Measurements from ENCODE around the gene TSBP1.
"Not testable (repeated sequence)": the region's sequence is repeated elsewhere in the genome, so short reads cannot be mapped to it uniquely, and the experiment has no call there.

TSBP1 gene

GRCh38 chr6:32370505-32370904 lies 1.2 kb downstream of the TSBP1 start:
- Histone ChIP-seq H3K27me3 (replicated peaks; ENCODE audit: insufficient read depth, low read length) (no peaks in the 10 kb centered on the region), H3K9me3 (replicated peaks; ENCODE audit: insufficient read depth, low read length) (no peaks in the 10 kb centered on the region), H3K79me2 (ENCODE audit: low read length) (no peaks in the 10 kb centered on the region), H3K4me3 (ENCODE audit: low read length) (no peak overlapping the region), H3F3A (ENCODE audit: insufficient read depth, low read length) (no peaks in the 10 kb centered on the region), H3K27ac (ENCODE audit: low read length) (no peak overlapping the region), H3K9ac (ENCODE audit: low read length) (no peak overlapping the region), H2AFZ (ENCODE audit: low read length) (no peak overlapping the region), H3K9me2 (replicated peaks; ENCODE audit: insufficient read depth, low read length) (no peaks in the 10 kb centered on the region), H4K20me1 (ENCODE audit: insufficient read depth, low read length) (no peaks in the 10 kb centered on the region), H3K4me2 (ENCODE audit: low read depth, low read length) (no peak overlapping the region), H3K36me3 (replicated peaks; ENCODE audit: insufficient read depth, low read length) (no peaks in the 10 kb centered on the region), H3K4me1 (ENCODE audit: low read length) (no peaks in the 10 kb centered on the region)
- no peak for DNase-seq
- TF ChIP-seq, protein P1, sequence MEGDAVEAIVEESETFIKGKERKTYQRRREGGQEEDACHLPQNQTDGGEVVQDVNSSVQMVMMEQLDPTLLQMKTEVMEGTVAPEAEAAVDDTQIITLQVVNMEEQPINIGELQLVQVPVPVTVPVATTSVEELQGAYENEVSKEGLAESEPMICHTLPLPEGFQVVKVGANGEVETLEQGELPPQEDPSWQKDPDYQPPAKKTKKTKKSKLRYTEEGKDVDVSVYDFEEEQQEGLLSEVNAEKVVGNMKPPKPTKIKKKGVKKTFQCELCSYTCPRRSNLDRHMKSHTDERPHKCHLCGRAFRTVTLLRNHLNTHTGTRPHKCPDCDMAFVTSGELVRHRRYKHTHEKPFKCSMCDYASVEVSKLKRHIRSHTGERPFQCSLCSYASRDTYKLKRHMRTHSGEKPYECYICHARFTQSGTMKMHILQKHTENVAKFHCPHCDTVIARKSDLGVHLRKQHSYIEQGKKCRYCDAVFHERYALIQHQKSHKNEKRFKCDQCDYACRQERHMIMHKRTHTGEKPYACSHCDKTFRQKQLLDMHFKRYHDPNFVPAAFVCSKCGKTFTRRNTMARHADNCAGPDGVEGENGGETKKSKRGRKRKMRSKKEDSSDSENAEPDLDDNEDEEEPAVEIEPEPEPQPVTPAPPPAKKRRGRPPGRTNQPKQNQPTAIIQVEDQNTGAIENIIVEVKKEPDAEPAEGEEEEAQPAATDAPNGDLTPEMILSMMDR (IDR thresholded peaks at IDR 0.05; ENCODE audit: low read length): no peak
- TF ChIP-seq EZH2 (optimal IDR thresholded peaks at IDR 0.05; ENCODE audit: low read depth, low read length) (no peak), EZH2phosphoT487 (IDR thresholded peaks at IDR 0.05; ENCODE audit: low read length) (no peak)

DNA sequence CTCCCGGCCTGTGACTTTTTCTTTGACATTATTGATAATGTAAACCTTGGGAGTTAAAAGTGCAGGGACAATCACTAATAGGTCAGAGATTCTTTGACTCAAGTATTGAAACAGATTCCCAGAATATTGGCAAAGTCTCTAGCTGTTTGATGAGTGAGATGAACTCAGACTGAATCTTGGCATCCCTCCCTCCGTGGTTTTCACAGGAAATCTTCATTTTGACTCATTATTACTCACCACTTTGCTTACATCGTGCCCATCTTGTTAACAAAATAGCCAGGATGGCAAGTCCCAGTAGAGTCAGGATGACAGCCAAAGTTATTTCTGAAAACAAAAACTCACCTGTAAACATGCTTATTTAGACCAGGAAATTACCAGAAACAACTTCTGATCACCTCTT lies 2.0 kb downstream of the TSBP1 start:
- no peak overlapping the region for H3K4me3 ChIP-seq (ENCODE audit: low read length)
- no peaks in the 10 kb centered on the region for H3K9me3 ChIP-seq (replicated peaks; ENCODE audit: insufficient read depth, low read length)
- DNase-seq: no peak
- H3K36me3 ChIP-seq (replicated peaks; ENCODE audit: insufficient read depth, low read length): no peaks in the 10 kb centered on the region
- H3K9ac ChIP-seq (ENCODE audit: low read length): no peak overlapping the region
- H3K79me2 ChIP-seq (ENCODE audit: low read length): no peaks in the 10 kb centered on the region
- H3F3A ChIP-seq (ENCODE audit: insufficient read depth, low read length): no peaks in the 10 kb centered on the region
- no peaks in the 10 kb centered on the region for H3K27me3 ChIP-seq (replicated peaks; ENCODE audit: insufficient read depth, low read length)
- no peaks in the 10 kb centered on the region for H3K4me1 ChIP-seq (ENCODE audit: low read length)
- H3K9me2 ChIP-seq (replicated peaks; ENCODE audit: insufficient read depth, low read length): no peaks in the 10 kb centered on the region
- H2AFZ ChIP-seq (ENCODE audit: low read length): no peak overlapping the region
- H4K20me1 ChIP-seq (ENCODE audit: insufficient read depth, low read length): no peaks in the 10 kb centered on the region
- no peak overlapping the region for H3K27ac ChIP-seq (ENCODE audit: low read length)
- TF ChIP-seq EZH2phosphoT487 (IDR thresholded peaks at IDR 0.05; ENCODE audit: low read length) (no peak), EZH2 (optimal IDR thresholded peaks at IDR 0.05; ENCODE audit: low read depth, low read length) (no peak)
- TF ChIP-seq, protein P1 (IDR thresholded peaks at IDR 0.05; ENCODE audit: low read length): no peak
- H3K4me2 ChIP-seq (ENCODE audit: low read depth, low read length): no peak overlapping the region

DNA sequence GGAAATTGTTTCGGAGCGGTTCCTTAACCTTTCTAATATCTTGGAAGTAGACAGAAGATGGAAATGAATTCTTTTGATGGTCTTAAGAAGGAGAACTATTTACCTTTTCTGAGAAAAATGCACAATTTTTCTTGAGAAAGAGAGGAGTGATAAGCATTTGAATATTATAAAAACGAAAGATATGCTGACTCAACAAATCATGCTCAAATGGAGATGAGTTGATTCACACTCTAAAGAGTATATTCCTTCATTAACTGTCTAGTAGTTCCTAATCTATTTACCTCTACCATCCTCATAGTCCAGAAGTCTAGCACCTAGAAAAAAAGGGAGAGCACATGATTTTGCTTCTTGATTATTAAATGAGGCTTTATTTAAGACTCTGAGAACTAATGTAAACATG lies 4.1 kb downstream of the TSBP1 start:
- Histone ChIP-seq H3K4me3 (ENCODE audit: low read length) (no peak overlapping the region), H3K27ac (ENCODE audit: low read length) (no peak overlapping the region), H3K79me2 (ENCODE audit: low read length) (no peaks in the 10 kb centered on the region), H3K36me3 (replicated peaks; ENCODE audit: insufficient read depth, low read length) (no peaks in the 10 kb centered on the region), H3K4me1 (ENCODE audit: low read length) (no peaks in the 10 kb centered on the region), H3K9ac (ENCODE audit: low read length) (no peak overlapping the region), H3K27me3 (replicated peaks; ENCODE audit: insufficient read depth, low read length) (no peaks in the 10 kb centered on the region), H3F3A (ENCODE audit: insufficient read depth, low read length) (no peaks in the 10 kb centered on the region), H3K9me2 (replicated peaks; ENCODE audit: insufficient read depth, low read length) (no peaks in the 10 kb centered on the region), H3K4me2 (ENCODE audit: low read depth, low read length) (no peak overlapping the region), H4K20me1 (ENCODE audit: insufficient read depth, low read length) (no peaks in the 10 kb centered on the region), H3K9me3 (replicated peaks; ENCODE audit: insufficient read depth, low read length) (no peaks in the 10 kb centered on the region), H2AFZ (ENCODE audit: low read length) (no peak overlapping the region)
- no peak for DNase-seq
- TF ChIP-seq EZH2phosphoT487 (IDR thresholded peaks at IDR 0.05; ENCODE audit: low read length) (no peak), EZH2 (optimal IDR thresholded peaks at IDR 0.05; ENCODE audit: low read depth, low read length) (no peak)
- TF ChIP-seq, protein P1 (IDR thresholded peaks at IDR 0.05; ENCODE audit: low read length): no peak

DNA sequence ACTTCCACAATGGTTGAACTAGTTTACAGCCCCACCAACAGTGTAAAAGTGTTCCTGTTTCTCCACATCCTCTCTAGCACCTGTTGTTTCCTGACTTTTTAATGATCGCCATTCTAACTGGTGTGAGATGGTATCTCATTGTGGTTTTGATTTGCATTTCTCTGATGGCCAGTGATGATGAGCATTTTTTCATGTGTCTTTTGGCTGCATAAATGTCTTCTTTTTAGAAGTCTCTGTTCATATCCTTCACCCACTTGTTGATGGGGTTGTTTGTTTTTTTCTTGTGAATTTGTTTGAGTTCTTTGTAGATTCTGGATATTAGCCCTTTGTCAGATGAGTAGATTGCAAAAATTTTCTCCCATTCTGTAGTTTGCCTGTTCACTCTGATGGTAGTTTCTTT lies 12.5 kb downstream of the TSBP1 start:
- H3K27me3 ChIP-seq (replicated peaks; ENCODE audit: insufficient read depth, low read length); H3K27ac ChIP-seq (ENCODE audit: low read length); H3K36me3 ChIP-seq (replicated peaks; ENCODE audit: insufficient read depth, low read length); H3K4me1 ChIP-seq (ENCODE audit: low read length); H4K20me1 ChIP-seq (ENCODE audit: insufficient read depth, low read length); H3K9me3 ChIP-seq (replicated peaks; ENCODE audit: insufficient read depth, low read length); DNase-seq; H3K9ac ChIP-seq (ENCODE audit: low read length); H3K4me2 ChIP-seq (ENCODE audit: low read depth, low read length); H3F3A ChIP-seq (ENCODE audit: insufficient read depth, low read length); H2AFZ ChIP-seq (ENCODE audit: low read length); H3K9me2 ChIP-seq (replicated peaks; ENCODE audit: insufficient read depth, low read length); H3K4me3 ChIP-seq (ENCODE audit: low read length); H3K79me2 ChIP-seq (ENCODE audit: low read length): not testable (repeated sequence)

DNA sequence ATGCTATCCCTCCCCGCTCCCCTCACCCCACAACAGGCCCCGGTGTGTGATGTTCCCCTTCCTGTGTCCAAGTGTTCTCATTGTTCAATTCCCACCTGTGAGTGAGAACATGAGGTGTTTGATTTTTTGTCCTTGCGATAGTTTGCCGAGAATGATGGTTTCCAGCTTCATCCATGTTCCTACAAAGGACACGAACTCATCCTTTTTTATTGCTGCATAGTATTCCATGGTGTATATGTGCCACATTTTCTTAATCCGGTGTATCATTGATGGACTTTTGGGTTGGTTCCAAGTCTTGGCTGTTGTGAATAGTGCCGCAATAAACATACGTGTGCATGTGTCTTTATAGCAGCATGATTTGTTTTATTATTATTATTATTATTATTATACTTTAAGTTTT lies 13.2 kb downstream of the TSBP1 start:
- not testable (repeated sequence) for H3K79me2 ChIP-seq (ENCODE audit: low read length); H3K4me3 ChIP-seq (ENCODE audit: low read length); H2AFZ ChIP-seq (ENCODE audit: low read length); DNase-seq; H3K27ac ChIP-seq (ENCODE audit: low read length); H3K9me2 ChIP-seq (replicated peaks; ENCODE audit: insufficient read depth, low read length); H3K9ac ChIP-seq (ENCODE audit: low read length); H3F3A ChIP-seq (ENCODE audit: insufficient read depth, low read length); H4K20me1 ChIP-seq (ENCODE audit: insufficient read depth, low read length); H3K27me3 ChIP-seq (replicated peaks; ENCODE audit: insufficient read depth, low read length); H3K36me3 ChIP-seq (replicated peaks; ENCODE audit: insufficient read depth, low read length); H3K4me1 ChIP-seq (ENCODE audit: low read length); H3K4me2 ChIP-seq (ENCODE audit: low read depth, low read length); H3K9me3 ChIP-seq (replicated peaks; ENCODE audit: insufficient read depth, low read length)
